Stimulated activated naive CD8-positive, alpha-beta T cell treated with anti-CD3 and anti-CD28 coated beads, Interleukin-15, amount 100 ng/mL, for 72 hours (primary cell): ENCODE results near the gene LDB2.

Experiments
- ATAC-seq: fragments of 150-1000 bp; cut with Tn5 transposase; 2 replicates; pipeline ENCODE4 v1.10.0; 2021; ENCODE audit warnings: mild to moderate bottlenecking, moderate library complexity
- DNase-seq, 2 donors: peaks; one replicate each; pipeline ENCODE4 v3.0.0; 2021 to 2022
- H3K27ac Mint-ChIP-seq, 2 donors: one replicate each; pipeline ENCODE4 v1.8.0; 2022; ENCODE audit warnings: mild to moderate bottlenecking in 2 of 2, mixed read lengths in 2 of 2, moderate library complexity in 2 of 2
- H3K27me3 Mint-ChIP-seq: one replicate; pipeline ENCODE4 v1.8.0; 2022; ENCODE audit warnings: mixed read lengths
- H3K4me1 Mint-ChIP-seq: one replicate; pipeline ENCODE4 v1.8.0; 2022; ENCODE audit warnings: mild to moderate bottlenecking, mixed read lengths
- H3K4me3 Mint-ChIP-seq, 2 donors: one replicate each; pipeline ENCODE4 v1.8.0; 2022; ENCODE audit warnings: mild to moderate bottlenecking in 2 of 2, mixed read lengths in 2 of 2, moderate library complexity in 1 of 2
- H3K9me3 Mint-ChIP-seq, 2 donors: one replicate each; pipeline ENCODE4 v1.8.0; 2022; ENCODE audit warnings: mixed read lengths in 2 of 2

LDB2 gene

GRCh38 chr4:16597845-16598596 is 300.4 kb downstream of the LDB2 start:
- Mint-ChIP-seq H3K27ac (peak overlapping the region in 1 of 2 donors; percentile 27), H3K4me3 (no peak overlapping the region), H3K9me3 (no peaks in the 10 kb centered on the region), H3K27me3 (no peaks in the 10 kb centered on the region), H3K4me1 (no peaks in the 10 kb centered on the region)
- ATAC-seq: no peak
- DNase-seq: no peak

GRCh38 chr4:16597443-16597842 is 301.0 kb downstream of the LDB2 start:
- no peak for DNase-seq
- Mint-ChIP-seq H3K9me3 (no peaks in the 10 kb centered on the region), H3K27me3 (no peaks in the 10 kb centered on the region), H3K27ac (no peak overlapping the region), H3K4me3 (no peak overlapping the region), H3K4me1 (no peaks in the 10 kb centered on the region)
- ATAC-seq: no peak

- no peaks in the 10 kb centered on the region for H3K4me1 Mint-ChIP-seq
- DNase-seq: no peak
- no peak overlapping the region for H3K4me3 Mint-ChIP-seq
- H3K27me3 Mint-ChIP-seq: no peaks in the 10 kb centered on the region
- H3K9me3 Mint-ChIP-seq: no peaks in the 10 kb centered on the region
- H3K27ac Mint-ChIP-seq: no peak overlapping the region
- no peak for ATAC-seq
Measured at GRCh38 chr4:16596267-16596666, 302.2 kb downstream of the LDB2 start.

- DNase-seq: no peak
- Mint-ChIP-seq H3K27me3 (no peaks in the 10 kb centered on the region), H3K4me3 (no peak overlapping the region), H3K9me3 (no peaks in the 10 kb centered on the region), H3K4me1 (no peaks in the 10 kb centered on the region), H3K27ac (no peak overlapping the region)
- ATAC-seq: no peak
Measured at GRCh38 chr4:16594128-16594527, 304.3 kb downstream of the LDB2 start.

GRCh38 chr4:16593386-16593785 is 305.1 kb downstream of the LDB2 start:
- Mint-ChIP-seq H3K4me3 (no peak overlapping the region), H3K27me3 (no peaks in the 10 kb centered on the region), H3K4me1 (no peaks in the 10 kb centered on the region), H3K9me3 (no peaks in the 10 kb centered on the region), H3K27ac (no peak overlapping the region)
- no peak for DNase-seq
- no peak for ATAC-seq

- Mint-ChIP-seq H3K27ac (no peak overlapping the region), H3K4me3 (no peak overlapping the region), H3K27me3 (no peaks in the 10 kb centered on the region), H3K9me3 (no peaks in the 10 kb centered on the region), H3K4me1 (no peaks in the 10 kb centered on the region)
- DNase-seq: no peak
- ATAC-seq: no peak
Measured at GRCh38 chr4:16591272-16591826, 307.1 kb downstream of the LDB2 start.

- no peaks in the 10 kb centered on the region for H3K4me1 Mint-ChIP-seq
- no peaks in the 10 kb centered on the region for H3K27me3 Mint-ChIP-seq
- H3K4me3 Mint-ChIP-seq: no peak overlapping the region
- no peak overlapping the region for H3K27ac Mint-ChIP-seq
- H3K9me3 Mint-ChIP-seq: no peaks in the 10 kb centered on the region
- ATAC-seq (no peak), DNase-seq (no peak)
Measured at GRCh38 chr4:16590797-16591196, 307.6 kb downstream of the LDB2 start.

GRCh38 chr4:16588651-16589050 is 309.8 kb downstream of the LDB2 start:
- Mint-ChIP-seq H3K27me3 (no peaks in the 10 kb centered on the region), H3K4me1 (no peaks in the 10 kb centered on the region), H3K27ac (no peak overlapping the region), H3K9me3 (no peaks in the 10 kb centered on the region), H3K4me3 (no peak overlapping the region)
- DNase-seq: no peak
- ATAC-seq: no peak

- Mint-ChIP-seq H3K4me1 (no peaks in the 10 kb centered on the region), H3K9me3 (no peaks in the 10 kb centered on the region)
Measured at GRCh38 chr4:16588149-16588548, 310.3 kb downstream of the LDB2 start.

GRCh38 chr4:16585053-16585452 is 313.4 kb downstream of the LDB2 start:
- no peaks in the 10 kb centered on the region for H3K9me3 Mint-ChIP-seq
- ATAC-seq (no peak), DNase-seq (no peak)
- H3K4me3 Mint-ChIP-seq: no peak overlapping the region
- H3K4me1 Mint-ChIP-seq: no peaks in the 10 kb centered on the region
- H3K27ac Mint-ChIP-seq: no peak overlapping the region
- no peaks in the 10 kb centered on the region for H3K27me3 Mint-ChIP-seq

More at GRCh38 chr4:16588149-16588548, 310.3 kb downstream of the LDB2 start:
- ATAC-seq (no peak), DNase-seq (no peak)
- H3K27me3 Mint-ChIP-seq: no peaks in the 10 kb centered on the region
- H3K4me3 Mint-ChIP-seq: no peak overlapping the region
- no peak overlapping the region for H3K27ac Mint-ChIP-seq

GRCh38 chr4:16583764-16584163 is 314.7 kb downstream of the LDB2 start:
- Mint-ChIP-seq H3K4me1 (no peaks in the 10 kb centered on the region), H3K27ac (no peak overlapping the region), H3K9me3 (no peaks in the 10 kb centered on the region), H3K27me3 (no peaks in the 10 kb centered on the region), H3K4me3 (no peak overlapping the region)
- DNase-seq (no peak), ATAC-seq (no peak)

GRCh38 chr4:16582526-16582925 is 315.9 kb downstream of the LDB2 start:
- Mint-ChIP-seq H3K27ac (no peak overlapping the region), H3K27me3 (no peaks in the 10 kb centered on the region), H3K9me3 (no peaks in the 10 kb centered on the region), H3K4me3 (no peak overlapping the region), H3K4me1 (no peaks in the 10 kb centered on the region)
- no peak for DNase-seq
- ATAC-seq: no peak

- Mint-ChIP-seq H3K27me3 (no peaks in the 10 kb centered on the region), H3K4me3 (no peak overlapping the region), H3K4me1 (no peaks in the 10 kb centered on the region), H3K27ac (no peak overlapping the region), H3K9me3 (no peaks in the 10 kb centered on the region)
- DNase-seq (no peak), ATAC-seq (no peak)
Measured at GRCh38 chr4:16582036-16582435, 316.4 kb downstream of the LDB2 start.

- Mint-ChIP-seq H3K4me3 (no peak overlapping the region), H3K9me3 (no peaks in the 10 kb centered on the region), H3K4me1 (no peaks in the 10 kb centered on the region), H3K27ac (no peak overlapping the region), H3K27me3 (no peaks in the 10 kb centered on the region)
- no peak for DNase-seq
- ATAC-seq: no peak
Measured at GRCh38 chr4:16581117-16581516, 317.3 kb downstream of the LDB2 start.

- no peak overlapping the region for H3K27ac Mint-ChIP-seq
- H3K9me3 Mint-ChIP-seq: no peaks in the 10 kb centered on the region
- no peaks in the 10 kb centered on the region for H3K27me3 Mint-ChIP-seq
- ATAC-seq (no peak), DNase-seq (no peak)
- H3K4me1 Mint-ChIP-seq: no peaks in the 10 kb centered on the region
- no peak overlapping the region for H3K4me3 Mint-ChIP-seq
Measured at GRCh38 chr4:16580514-16580913, 317.9 kb downstream of the LDB2 start.

- ATAC-seq: no peak
- Mint-ChIP-seq H3K9me3 (no peaks in the 10 kb centered on the region), H3K4me3 (no peak overlapping the region), H3K27ac (no peak overlapping the region), H3K27me3 (no peaks in the 10 kb centered on the region), H3K4me1 (no peaks in the 10 kb centered on the region)
- no peak for DNase-seq
Measured at GRCh38 chr4:16579866-16580265, 318.6 kb downstream of the LDB2 start.

- ATAC-seq (no peak), DNase-seq (no peak)
- Mint-ChIP-seq H3K4me3 (no peak overlapping the region), H3K27ac (no peak overlapping the region), H3K27me3 (no peaks in the 10 kb centered on the region), H3K9me3 (no peaks in the 10 kb centered on the region), H3K4me1 (no peaks in the 10 kb centered on the region)
Measured at GRCh38 chr4:16577177-16577576, 321.3 kb downstream of the LDB2 start.
